ENCODE data around the gene TPP2.
A peak's percentile ranks its signal among the peaks of the same experiment; 100 is the strongest.

The TPP2 gene

DNA sequence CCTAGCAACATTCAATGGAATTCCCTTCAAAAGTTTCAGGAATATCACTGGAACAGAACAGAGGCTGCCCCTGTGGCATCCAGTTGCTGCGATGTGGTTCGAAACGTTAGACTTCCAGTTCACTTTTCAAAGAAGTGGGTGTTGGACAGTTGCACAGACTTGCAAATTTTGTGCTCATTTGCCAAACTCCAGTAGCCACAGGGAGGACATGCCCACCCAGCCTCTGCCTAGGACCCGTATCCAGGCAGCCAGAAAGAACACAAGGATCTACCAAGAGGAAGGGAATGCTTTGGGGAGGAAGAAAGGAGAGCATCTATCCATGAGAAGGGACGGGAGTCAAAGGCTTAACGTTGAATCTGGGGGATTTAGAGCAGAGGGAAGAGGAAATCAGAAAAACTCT lies 98.2 kb downstream of the TPP2 start, which contains the start of gene METTL21C:
METTL21C (minus strand) TSS at position 108 of the 400 bp plus-strand sequence. CDS start 546 bp downstream, outside the sequence.
- no peak for DNase-seq (ENCODE audit: low read depth)

DNA sequence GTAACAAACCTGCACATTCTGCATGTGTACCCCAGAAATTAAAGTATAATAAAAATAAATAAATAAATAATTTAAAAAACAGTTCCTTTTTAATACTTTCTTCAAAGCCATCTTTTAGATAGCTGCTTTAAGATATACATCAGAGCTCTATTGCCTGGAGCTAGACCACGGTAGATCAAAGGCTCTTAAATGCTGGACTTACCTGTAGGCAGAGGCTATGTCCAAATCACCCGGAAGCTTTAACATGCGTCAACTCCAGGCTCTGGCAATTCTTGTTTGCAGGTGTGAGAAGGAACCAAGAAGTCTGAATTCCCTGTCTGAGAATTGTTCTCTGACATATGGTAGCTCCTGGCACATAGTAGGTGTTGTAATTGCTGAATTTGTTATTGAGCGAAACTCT lies 99.7 kb downstream of the TPP2 start:
- DNase-seq (ENCODE audit: low read depth), result no peak

DNA sequence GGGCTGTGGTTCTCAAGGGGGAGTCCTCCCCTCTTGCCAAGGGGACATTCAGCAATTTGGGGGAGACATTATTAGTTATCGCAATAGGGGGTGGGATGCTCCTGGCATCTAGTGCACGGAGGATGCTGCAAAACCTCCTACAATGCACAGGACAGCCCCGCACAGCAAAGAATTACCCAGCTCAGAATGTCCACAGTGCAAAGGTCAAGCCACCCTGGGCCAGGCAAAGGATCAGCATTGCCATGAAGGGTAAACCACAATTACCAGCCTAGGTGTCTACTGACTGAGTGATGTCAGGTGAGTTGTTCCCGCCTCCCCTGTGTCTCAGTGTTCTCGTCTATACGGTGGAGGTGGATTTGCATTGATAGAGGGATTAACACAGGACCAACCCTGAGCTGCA lies 100.5 kb downstream of the TPP2 start:
- DNase-seq (ENCODE audit: low read depth), result no peak

DNA sequence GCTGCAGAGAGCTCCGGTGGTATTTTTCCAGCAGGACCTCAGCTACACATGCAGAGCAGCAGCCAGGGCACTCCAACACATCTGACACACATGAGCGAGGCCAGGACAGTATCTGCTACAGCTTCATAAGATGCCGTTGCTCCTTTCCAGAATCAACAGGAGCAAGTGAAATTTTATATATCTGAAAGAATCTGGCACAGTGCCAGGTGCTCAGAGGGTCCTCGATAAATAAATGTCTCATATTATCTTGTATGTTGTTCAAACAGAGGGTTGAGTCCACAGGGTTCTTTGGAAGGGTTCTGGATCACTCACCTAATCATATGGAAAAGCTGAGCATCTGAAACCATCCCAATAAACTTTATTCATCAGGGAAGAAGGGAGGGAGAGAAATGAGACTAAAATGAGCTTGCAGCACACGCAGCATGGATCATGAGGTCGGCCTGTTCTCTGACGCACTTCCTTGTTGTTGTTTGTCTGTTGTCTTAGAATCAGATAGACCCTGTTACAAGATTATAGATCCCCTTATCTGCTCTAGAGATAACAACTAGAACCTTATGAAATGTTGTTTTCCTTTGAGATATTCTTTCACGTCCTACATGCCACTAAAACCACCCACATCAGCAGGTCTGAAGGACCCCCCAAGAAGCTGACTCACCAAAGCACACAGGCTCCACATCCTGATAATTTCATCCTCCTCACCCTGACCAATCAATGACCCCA lies 101.3 kb downstream of the TPP2 start:
- no peak for DNase-seq (ENCODE audit: low read depth)

DNA sequence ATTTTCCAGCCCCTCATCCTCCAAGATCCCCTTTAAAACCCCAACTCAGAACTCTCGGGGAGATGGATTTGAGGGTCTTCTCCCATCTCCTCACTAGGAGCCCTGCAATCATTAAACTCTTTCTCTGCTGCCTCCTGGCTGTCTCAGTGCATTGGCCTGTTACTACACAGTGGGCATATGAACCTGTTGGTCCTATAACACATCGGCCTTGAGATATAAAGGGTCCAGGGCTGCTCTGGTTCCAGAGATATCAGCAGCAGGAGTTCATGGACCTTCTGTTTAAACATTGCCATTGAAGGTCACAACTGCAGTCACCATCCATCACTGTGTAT lies 101.8 kb downstream of the TPP2 start:
- no peak for DNase-seq (ENCODE audit: low read depth)

DNA sequence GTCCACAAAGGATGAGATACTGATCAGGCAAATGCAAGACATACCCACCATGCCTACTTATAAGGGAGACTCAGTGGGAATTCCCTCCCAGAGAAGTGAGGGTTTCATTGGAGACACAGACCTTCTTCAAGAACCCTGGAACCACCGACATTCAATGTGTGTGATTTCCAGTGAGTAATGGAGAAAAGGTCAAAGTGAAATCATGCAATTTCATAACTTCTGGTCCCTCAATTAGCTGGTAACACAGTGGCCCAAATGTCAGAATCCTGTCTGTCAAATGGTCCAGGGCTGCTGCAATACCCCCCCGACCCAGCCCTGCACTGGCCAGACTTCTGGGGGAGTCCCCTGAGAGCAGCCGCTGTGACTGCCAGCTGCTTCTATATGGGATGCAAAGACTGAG lies 102.7 kb downstream of the TPP2 start:
- no peak for DNase-seq (ENCODE audit: low read depth)

DNA sequence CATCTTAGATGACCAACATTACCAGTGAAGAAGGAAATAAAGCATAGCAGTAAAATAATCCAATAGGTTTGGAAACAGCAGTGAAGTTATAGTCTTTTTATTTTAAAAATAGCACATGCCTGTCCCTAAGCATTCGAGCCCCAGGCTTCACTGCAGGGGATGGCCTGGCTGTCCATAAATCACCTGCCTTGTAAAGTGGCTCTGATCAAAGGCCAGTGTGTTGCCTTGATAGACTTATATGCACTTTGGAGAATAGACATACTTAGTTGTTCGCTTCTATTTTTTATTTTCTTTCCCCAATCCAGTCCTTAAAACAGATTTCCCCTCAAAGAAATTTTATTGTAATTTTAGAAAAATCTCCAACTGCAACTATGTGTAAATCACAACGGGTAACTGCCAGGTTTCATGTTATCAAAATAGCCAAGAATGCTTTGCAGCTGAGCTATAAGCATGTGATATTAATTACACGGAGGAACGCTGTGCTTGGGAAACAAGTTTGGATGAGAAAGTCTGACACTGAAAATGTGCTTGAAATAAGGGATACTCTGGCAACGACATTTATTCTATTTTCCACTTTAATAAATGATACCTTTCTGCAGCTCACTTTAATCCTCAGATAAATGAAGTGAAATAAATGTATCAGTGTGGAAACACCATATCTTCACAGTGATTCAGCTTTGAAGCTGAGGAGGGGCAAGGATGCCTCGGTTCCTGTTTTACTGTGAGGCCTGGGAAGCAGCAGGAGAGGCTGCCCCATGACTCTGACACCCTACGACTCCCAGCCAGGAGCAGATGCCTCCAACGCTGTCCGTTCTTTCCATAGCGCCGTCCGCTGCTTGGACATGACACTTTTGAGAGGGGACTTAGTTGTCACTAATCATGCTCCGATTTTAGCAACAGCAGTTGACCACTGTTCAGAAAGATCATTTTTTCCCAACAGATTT lies 103.6 kb downstream of the TPP2 start:
- no peak for DNase-seq (ENCODE audit: low read depth)

DNA sequence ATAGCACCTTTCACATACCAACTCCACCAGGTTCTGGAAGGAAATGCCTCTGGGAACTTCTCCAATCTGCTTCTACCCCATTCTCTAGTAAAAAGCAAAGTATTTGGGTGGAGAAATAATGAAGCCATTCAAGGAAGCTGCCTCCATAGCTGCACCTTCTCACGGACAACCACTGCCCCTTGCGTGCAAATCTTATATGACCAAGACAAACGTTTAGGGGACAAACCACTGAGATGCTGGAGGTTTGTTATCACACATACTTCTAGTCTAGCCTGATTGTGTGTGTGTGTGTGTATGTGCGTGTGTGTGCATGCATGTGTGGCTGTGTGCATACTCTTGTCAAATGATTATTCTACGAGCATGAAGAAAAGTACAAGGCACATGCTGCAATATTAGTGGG lies 104.5 kb downstream of the TPP2 start:
- no peak for DNase-seq (ENCODE audit: low read depth)

DNA sequence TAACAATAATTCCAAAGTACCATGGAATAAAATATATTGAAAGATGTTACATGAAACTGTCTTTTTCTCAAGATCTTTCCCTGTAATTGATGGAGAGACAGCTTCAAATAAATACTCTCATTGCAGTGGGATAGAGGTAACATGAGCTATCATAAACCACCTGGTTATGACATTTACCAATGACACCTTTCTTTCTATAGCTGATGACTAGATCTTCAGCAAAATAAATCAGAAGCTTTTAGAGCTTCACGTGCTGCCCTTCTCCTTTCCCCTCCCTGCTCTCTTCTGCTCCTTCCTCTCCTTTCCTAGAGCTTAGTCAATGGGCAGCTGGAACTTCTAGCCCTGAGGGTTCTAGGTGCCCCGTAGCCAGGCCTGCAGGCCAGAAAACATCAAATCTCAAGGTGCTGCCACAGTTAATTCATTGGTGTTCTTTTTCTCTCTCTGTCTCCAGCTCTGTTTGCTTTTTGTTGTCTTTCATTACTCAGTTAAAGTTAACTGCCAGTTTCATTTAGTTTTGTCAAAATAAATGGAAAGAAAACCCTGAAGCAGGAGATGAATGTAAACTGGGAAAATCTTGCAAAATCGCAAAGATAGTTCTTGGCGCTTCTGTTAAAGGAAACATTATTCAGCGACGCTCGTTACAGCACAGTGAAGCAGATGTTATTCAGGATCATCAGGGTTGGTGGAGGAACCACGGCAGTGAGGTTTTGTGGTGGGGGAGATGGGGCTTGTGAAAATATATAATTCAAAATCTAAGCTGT lies 106.4 kb downstream of the TPP2 start:
- DNase-seq (ENCODE audit: low read depth), result no peak

DNA sequence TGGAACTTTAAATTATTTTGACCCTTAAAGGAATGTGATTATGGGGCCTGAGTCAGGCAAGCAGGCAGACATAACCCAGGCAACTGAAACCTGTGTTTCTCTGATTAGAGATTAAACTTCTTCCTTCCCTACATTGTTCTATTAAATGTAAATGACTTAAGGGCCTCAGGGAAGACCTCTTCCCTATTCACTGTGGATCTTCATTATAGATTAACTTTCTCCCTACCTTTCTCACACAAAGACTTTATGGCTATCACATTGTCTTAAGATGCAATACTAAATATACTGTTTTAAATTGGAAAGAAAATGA lies 106.9 kb downstream of the TPP2 start:
- no peak for DNase-seq (ENCODE audit: low read depth)

DNA sequence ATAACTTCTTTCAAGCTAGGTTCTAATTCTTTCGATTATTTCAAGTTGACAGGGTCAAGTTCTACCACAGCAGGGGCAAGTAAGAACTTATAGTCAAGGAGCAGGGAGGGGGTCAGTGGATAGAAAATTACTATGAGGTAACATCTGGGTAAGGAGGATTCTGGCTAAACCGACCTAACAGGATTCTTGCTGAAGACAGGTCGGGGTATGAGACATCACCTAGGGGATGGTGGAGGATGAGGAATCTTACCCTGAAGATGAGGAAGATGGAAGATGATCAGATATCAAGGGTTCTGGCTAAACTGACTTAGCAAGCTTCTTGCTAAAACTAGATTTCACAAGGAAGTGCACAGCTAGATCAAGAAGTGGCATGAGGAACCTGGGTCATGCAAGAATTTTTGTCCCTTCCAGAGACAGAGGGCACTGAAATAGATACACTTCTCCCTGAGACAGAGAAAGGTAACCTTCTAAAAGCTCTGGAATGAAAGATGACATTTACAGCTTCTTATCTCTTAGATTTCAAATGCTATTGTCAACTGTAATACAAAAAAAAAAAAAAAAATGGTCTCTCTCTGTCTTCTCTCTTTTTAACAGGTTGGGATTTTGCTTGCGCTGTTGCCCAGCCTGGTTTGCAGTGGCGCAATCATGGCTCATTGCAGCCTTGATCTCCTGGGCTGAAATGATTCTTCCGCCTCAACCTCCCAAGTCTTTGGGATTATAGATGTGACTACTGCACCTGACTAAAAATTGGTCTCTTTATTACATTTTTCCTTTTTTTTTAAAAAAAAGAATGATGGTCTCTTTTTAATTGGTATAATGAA lies 107.7 kb downstream of the TPP2 start:
- no peak for DNase-seq (ENCODE audit: low read depth)

DNA sequence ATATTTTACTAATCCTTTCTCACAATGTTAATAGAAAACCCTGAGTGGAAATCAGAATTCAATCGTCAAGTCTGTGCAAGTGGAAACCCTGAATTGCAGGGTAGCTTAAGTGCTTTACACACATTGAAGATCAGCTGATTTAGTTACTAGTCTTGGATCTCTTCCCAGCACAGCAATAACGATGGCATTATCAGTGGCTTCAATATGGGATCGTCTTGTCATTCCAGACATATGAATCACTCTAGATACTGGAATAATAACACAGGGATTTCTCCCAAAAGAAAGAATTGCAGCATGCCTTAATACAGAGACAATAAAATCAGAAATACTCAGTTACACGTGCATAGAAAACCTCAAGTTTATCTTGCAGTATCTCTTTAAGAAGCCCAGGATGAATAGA lies 110.7 kb downstream of the TPP2 start:
- peak; percentile 71 for DNase-seq (ENCODE audit: low read depth)

DNA sequence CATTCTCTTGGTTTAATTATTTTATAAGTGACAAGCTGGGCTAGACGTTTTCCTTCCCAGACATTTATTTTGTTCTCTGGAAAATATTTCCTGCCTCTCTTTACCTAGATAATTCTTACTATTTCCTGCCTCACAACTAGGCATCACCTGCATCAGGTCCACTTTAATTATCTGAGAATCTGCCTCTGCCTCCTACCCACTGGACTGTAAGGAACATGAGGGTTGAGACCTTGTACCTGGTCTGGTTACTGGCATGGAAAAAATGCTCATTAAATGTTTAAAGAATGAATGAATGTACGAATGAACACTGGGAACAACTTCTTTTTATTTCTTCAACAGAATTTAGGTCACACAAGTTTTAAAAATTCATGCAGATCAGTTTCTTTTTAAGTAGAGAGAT lies 111.4 kb downstream of the TPP2 start:
- DNase-seq (ENCODE audit: low read depth), result no peak

DNA sequence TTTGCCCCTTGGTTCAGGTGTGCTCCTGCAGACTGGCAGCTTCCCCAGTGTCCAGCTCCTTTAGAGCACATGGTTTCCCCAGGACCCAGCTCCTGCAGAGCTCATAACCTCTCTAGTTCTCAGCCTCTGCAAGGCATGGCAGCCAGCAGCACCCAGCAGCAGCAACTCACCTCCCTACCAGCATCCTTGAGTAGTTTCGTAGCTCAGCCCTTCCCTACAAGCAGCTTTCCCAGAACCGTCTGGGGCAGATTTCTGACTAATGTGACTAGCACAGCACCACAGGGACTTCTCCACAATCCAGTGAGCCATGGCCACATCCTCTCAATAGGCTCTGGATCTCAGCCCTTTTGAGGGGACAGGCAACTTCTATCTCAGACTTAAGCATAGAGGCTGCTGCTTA lies 112.2 kb downstream of the TPP2 start:
- no peak for DNase-seq (ENCODE audit: low read depth)

DNA sequence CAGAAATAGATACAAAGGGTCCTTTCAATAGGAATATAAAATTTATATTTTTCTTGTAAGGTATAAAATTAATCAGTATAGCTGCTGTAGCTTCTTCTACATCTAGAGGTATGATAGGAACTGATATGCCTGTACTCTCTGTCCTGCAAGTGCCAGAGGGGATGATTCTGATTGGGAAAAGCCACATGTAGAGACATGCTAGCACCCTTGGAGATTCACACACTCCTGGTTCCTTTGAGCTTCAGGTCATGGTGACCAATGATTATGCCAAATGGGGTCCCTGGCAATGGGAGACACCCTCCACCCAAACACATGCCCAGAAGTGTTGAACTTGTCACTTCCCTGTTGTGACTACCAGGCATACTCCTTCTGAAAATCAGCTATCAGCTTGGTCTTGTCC lies 112.8 kb downstream of the TPP2 start:
- DNase-seq (ENCODE audit: low read depth), result no peak

DNA sequence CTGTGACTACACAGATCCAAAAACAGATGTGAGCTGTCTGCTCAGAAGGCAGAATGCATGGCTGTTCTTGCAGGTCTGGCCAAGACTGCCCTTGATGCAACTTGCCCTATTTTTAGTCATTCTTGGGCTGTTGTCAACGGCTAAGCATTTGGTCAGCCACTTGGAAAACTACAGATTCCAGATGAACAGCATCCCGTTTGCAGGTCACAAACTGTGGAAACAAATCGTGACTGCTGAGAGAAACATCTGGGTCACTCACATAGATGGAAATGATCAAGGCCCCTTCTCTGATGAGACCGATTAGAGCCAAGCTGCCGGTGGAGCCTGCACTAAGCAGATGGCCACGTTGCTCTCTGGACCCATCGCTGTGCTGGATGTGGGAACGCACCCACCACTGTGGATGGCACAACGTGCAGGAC lies 113.5 kb downstream of the TPP2 start:
- no peak for DNase-seq (ENCODE audit: low read depth)

DNA sequence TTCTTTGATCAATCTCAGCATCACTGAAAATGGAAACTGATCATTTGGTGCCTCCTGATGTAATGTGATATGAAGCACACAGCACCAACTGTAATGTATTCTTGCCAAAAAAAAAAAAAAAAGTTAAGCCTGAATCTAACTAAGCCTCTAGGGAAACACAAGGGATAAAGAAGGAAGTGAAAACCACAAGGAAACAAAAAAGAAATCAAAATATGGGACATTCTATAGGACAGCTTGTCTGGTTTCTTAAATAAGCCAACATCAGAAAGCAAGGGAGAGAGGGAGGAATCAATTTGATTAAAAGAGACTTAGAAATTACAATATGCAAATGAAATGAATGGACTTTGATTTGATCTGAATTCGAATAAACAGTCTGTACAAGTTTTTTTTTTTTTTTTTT lies 118.7 kb downstream of the TPP2 start:
- no peak for DNase-seq (ENCODE audit: low read depth)

DNA sequence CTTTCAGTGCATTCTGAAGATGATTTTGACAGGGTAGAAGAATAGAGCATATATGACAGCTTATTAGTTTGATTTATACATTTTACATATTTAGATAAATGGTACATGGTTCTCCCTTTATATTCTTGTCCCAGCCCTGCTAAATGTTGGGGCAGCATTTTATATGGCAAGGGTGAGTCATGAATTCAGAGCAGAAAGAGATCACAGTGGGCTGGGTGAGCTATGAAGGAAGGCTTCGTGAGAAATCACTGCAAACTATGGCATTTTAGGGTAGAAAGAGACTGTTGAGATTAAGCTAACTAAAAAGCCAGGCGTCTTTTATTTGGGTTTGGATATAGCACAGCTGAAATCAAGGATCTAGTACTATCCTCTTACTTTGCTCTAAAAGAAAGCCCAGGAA lies 122.0 kb downstream of the TPP2 start:
- no peak for DNase-seq (ENCODE audit: low read depth)

DNA sequence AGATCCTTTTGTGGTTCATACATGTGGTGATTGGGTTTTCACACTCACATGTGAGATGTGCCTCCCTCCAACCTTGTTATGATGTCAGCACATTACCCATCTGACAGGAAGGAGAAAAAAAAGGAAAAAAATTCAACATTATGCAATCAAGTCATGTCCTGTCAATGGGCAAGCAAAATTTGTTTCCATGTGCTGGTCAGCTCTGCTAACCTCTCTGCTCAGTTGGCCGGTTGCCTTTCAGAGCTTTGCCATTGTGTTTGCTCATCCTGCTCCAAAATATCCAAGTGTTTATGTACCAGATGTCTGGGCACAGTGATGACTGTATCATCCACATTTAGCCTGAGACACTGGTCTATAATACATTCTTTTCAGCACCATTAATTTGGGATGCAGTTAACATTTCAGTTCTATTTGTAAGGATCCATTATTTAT lies 125.0 kb downstream of the TPP2 start:
- no peak for DNase-seq (ENCODE audit: low read depth)

DNA sequence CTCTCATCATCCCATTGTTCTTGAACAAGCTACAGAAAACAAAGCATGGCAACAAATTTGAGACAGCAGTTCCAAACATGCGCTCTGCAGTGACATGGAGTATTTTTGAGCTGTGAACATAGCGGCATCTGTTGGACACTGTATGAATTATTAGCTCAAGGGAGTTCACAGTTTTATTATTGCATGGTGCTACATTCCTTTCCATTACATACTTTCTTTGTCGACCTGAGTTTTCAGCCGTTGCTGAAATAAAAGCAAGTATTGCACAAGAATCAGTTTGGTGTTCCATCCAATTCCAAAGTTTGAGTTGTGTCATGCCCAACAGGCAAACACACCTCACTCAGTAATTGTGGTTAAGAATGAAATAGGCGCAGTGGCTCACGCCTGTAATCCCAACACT lies 128.1 kb downstream of the TPP2 start:
- DNase-seq (ENCODE audit: low read depth), result no peak

DNA sequence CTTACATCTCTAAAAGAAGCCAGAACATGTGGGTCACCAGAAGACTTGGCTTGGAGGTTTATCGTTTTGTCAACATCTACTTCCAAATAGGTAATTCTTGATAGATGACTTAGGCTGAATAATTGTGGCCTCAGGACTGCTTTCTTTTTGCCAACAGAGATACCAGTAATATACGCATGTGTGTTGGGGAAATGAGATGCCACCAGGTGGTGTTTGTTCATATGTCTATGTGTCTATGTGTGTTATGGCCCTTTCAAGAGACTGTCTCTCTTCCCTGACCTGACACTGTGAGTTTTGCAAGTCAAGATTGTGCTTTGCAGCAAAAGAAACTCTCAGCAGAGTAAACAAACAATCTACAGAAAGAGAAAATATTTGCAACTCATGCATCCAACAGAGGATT lies 129.6 kb downstream of the TPP2 start:
- no peak for DNase-seq (ENCODE audit: low read depth)

All from HS-5 (cell line).